ENCODE results near the gene KDM3A.

DNA sequence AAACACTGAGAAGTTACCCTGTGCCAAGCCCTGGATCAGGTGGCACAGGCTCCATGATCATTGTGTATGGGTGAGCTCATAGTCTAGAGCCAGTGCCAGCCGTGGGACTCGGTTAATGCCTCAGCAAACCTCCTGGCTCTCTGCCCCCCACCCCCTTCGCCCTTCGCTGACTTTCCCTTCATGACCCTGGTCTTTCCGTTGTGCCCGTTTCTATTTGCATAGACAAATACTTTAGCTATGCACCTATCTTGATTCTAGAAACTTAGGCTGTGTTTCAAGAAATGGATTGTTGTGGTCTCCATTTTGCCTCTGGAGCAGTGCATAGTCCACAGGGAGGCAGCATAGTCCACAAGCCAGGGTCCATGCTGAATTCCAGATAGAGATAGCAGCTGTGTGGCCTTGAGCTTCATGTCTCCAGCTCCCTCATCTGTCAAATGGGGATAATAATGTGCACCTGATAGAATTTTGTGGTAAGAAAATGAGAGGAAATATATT, 44.8 kb upstream of the KDM3A start:
- TF ChIP-seq CTCF (IDR thresholded peaks at IDR 0.05) (no peak), POLR2A (IDR thresholded peaks at IDR 0.05) (no peak)
